Measurements from ENCODE around the gene AAMP. TPM values are rescaled to one million over a fixed set of nuclear protein-coding genes. Genes with fewer than 3 reads are reported as not detected.

AAMP gene
- total RNA-seq, 1 experiment from 2014 or later: 98.7 TPM

DNA sequence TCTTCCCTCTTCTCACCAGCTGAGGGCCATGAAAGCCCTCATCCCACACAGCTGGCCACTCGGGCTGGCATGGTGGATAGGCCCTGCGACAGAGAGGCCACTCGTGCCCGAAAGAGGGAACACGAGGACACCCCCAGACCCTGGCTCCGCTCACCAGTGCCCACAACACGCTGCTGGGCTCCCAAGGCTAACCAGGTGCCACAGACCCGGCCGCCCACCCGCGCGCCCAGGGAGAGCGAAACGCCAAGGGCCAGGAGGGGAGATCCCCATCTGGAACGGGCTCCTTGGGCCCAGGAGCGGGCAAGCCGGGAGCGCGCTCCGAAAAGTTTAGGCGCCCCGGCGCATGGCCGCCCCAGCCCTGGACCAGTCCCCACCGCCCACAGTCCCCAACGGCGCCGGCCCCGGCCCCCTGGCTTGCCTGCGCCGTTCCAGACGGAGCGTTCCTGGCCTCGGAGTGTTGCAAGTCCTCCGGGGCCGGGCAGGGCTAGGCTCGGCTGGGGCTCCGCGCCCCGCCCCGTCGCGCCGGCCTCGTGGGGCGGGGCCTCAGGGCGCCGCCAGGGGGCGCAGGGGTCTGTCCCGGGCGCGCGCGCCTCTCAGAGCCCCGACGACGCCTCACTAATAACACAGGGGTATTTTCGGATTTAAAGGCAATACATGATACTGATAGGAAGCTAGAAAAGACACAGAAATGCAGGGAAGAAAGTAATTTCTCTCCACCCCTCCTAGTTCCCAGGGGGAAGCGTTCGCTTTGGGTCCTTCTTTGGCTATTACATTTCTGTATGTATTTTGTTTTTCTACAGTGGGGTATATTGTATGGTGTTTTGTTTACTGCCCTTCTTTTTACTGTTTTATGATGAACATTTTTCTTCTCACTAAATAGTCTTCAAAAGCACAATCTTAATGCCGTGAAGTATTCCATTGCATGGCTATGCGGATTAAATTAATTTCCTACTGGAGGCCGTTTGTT, 22.4 kb upstream of the AAMP start, which contains the start of gene TMBIM1:
Gene TMBIM1, minus strand, starts transcription at position 456 of the 967 bp plus-strand sequence. CDS start 10,362 bp downstream, outside the sequence.
- intact Hi-C loops (cut with micrococcal nuclease): loop anchor here (2.0 kb wide), 1 partner anchor 104 kb away; no protein-coding TSS in a partner anchor
- H3K36me3 Mint-ChIP-seq (ENCODE audit: insufficient read depth, unreplicated experiment): peaks cover 7% of the 10 kb centered on the region
- ChIA-PET POLR2A (interaction anchor here (0.6 to 11.8 kb wide), 8 partner anchors 11 to 367 kb away, joined by 3 to 390 read pairs (median 12); partner anchors contain the start of genes AAMP, ARPC2, BCS1L and PNKD), CTCF (interaction anchor here (0.5 to 12.3 kb wide), 22 partner anchors 7 to 354 kb away, joined by 3 to 215 read pairs (median 4); partner anchors contain the start of genes AAMP, CATIP and PNKD)
- peak within 1 kb of the TSS; percentile 75 for H3K4me3 Mint-ChIP-seq (ENCODE audit: unreplicated experiment)
- DNase-seq (ENCODE audit: unreplicated experiment): peak; percentile 77
- no peaks in the 10 kb centered on the region for H3K27me3 Mint-ChIP-seq (ENCODE audit: insufficient read depth, unreplicated experiment)
- BruUV-seq (replicated peaks): TSS peak; percentile 26
- peaks cover 34% of the 10 kb centered on the region for H3K4me1 Mint-ChIP-seq (ENCODE audit: insufficient read depth, unreplicated experiment)
- TF ChIP-seq, protein P1, sequence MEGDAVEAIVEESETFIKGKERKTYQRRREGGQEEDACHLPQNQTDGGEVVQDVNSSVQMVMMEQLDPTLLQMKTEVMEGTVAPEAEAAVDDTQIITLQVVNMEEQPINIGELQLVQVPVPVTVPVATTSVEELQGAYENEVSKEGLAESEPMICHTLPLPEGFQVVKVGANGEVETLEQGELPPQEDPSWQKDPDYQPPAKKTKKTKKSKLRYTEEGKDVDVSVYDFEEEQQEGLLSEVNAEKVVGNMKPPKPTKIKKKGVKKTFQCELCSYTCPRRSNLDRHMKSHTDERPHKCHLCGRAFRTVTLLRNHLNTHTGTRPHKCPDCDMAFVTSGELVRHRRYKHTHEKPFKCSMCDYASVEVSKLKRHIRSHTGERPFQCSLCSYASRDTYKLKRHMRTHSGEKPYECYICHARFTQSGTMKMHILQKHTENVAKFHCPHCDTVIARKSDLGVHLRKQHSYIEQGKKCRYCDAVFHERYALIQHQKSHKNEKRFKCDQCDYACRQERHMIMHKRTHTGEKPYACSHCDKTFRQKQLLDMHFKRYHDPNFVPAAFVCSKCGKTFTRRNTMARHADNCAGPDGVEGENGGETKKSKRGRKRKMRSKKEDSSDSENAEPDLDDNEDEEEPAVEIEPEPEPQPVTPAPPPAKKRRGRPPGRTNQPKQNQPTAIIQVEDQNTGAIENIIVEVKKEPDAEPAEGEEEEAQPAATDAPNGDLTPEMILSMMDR (IDR thresholded peaks at IDR 0.05; ENCODE audit: unreplicated experiment): peak; percentile 90
- H3K27ac Mint-ChIP-seq (ENCODE audit: low read depth, unreplicated experiment): peak within 1 kb of the TSS; percentile 91
- H3K9me3 Mint-ChIP-seq (ENCODE audit: unreplicated experiment): no peaks in the 10 kb centered on the region

DNA sequence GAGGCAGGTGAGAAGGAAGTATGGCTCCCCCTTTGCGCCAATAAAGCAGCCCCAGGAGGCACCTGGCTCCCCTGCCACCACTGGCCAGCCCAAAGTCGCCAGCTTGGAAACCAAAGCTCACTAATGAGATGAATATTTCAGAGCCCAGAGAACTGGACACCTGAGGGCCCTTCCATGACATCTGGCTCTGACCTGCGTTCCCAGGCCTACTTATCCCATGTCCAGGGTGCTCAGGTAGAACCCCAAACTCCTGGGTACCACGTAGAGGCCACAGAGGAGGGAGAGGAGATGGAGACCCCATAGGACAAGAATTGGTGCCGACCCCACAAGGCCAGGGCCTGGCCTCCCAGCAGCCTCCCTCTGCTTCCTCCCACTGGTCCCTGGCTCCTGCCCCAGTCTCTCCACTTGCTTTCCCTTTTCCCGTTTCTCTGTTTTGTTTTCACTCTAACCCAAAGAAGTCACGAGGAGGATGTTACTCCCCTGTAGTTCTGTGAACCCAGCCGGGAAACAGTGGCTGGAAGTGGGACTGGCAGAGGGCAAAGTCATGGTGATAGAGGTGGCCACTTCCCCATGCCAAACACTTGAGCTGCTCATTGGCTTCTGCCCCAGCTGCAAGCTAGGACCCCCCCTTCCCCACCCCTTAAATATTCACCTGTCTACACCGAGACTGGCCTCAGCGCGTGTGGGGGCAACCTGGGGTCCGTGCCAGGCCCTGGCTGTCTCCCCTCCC, 21.5 kb upstream of the AAMP start:
- peak overlapping the region; percentile 91 for H3K27ac Mint-ChIP-seq (ENCODE audit: low read depth, unreplicated experiment)
- TF ChIP-seq, protein P1 (IDR thresholded peaks at IDR 0.05; ENCODE audit: unreplicated experiment): no peak
- BruUV-seq (replicated peaks): no TSS peak
- intact Hi-C loops (cut with micrococcal nuclease): loop anchor here (2.0 kb wide), 1 partner anchor 105 kb away; no protein-coding TSS in a partner anchor
- H3K36me3 Mint-ChIP-seq (ENCODE audit: insufficient read depth, unreplicated experiment): peaks cover 13% of the 10 kb centered on the region
- peak overlapping the region; percentile 75 for H3K4me3 Mint-ChIP-seq (ENCODE audit: unreplicated experiment)
- ChIA-PET POLR2A (interaction anchor here (0.8 to 11.8 kb wide), 9 partner anchors 7 to 368 kb away, joined by 3 to 390 read pairs (median 17); partner anchors contain the start of genes AAMP, ARPC2, BCS1L and PNKD), CTCF (interaction anchor here (0.5 to 12.3 kb wide), 9 partner anchors 8 to 174 kb away, joined by 3 to 215 read pairs (median 6); partner anchors contain the start of genes AAMP, CATIP and PNKD)
- no peaks in the 10 kb centered on the region for H3K9me3 Mint-ChIP-seq (ENCODE audit: unreplicated experiment)
- H3K4me1 Mint-ChIP-seq (ENCODE audit: insufficient read depth, unreplicated experiment): peaks cover 42% of the 10 kb centered on the region
- no peak for DNase-seq (ENCODE audit: unreplicated experiment)
- no peaks in the 10 kb centered on the region for H3K27me3 Mint-ChIP-seq (ENCODE audit: insufficient read depth, unreplicated experiment)

DNA sequence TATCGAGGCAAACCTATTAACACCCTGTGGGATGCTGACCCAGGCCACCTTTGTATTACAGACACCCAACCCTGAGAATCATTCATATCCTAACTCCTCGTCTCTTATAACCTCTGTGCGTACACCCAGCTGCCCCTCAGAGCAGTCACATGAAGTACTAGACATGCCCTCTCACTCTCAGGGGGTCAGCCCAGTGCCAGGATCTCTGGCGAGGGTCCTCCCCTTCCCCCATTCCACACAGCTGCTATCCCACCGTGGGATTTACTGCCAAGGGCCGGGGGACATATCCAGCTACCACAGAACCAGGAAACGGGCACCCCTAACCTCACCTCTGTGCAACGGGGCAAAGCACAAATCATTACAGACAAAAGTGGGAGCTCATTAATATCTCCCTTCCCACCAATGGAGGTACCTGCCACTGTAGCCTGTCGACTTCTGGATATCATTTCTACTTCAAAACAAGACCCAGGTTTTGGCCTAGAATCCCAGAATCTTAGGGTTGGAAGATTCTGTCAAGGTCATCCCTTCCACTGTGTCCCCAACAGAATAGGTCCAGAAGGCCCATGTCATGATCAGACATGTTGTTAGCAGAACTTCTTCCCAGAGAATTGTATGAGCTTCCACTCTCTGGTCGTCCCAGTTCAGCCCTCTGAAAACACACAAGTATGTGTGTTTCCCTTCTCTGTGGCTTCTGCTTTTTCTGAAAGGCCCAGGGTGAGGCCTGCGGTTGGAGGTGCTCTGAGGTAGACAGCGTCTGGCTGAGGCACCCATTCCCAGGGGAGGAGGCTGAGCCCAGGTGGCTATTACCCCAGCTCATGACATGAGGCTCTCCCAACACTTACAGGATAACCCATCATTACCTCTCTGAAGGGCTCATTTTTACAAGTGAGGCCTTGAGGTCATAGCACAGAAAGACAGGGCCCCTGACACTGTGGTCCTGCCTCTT, 20.7 kb upstream of the AAMP start:
- DNase-seq (ENCODE audit: unreplicated experiment): no peak
- CTCF ChIA-PET: interaction anchor here (1.0 to 12.3 kb wide), 7 partner anchors 9 to 175 kb away, joined by 3 to 215 read pairs (median 9); partner anchors contain the start of genes AAMP, CATIP and PNKD
- intact Hi-C loops (cut with micrococcal nuclease): no loop called here
- Mint-ChIP-seq H3K4me1 (ENCODE audit: insufficient read depth, unreplicated experiment) (peaks cover 51% of the 10 kb centered on the region), H3K4me3 (ENCODE audit: unreplicated experiment) (peak overlapping the region; percentile 75), H3K9me3 (ENCODE audit: unreplicated experiment) (no peaks in the 10 kb centered on the region), H3K36me3 (ENCODE audit: insufficient read depth, unreplicated experiment) (peaks cover 13% of the 10 kb centered on the region), H3K27ac (ENCODE audit: low read depth, unreplicated experiment) (peak overlapping the region; percentile 91), H3K27me3 (ENCODE audit: insufficient read depth, unreplicated experiment) (no peaks in the 10 kb centered on the region)
- TF ChIP-seq, protein P1 (IDR thresholded peaks at IDR 0.05; ENCODE audit: unreplicated experiment): no peak
- POLR2A ChIA-PET: interaction anchor here (0.7 to 11.8 kb wide), 10 partner anchors 8 to 116 kb away, joined by 3 to 390 read pairs (median 12); partner anchors contain the start of genes AAMP, ARPC2, CATIP and PNKD
- BruUV-seq (replicated peaks): no TSS peak
